ENCODE data around the gene ZNF385A. TPM values are rescaled to one million over a fixed set of nuclear protein-coding genes. Genes with fewer than 3 reads are reported as not detected.

The ZNF385A gene
- total RNA-seq, 1 donor from 2014 or later, result 28.3 TPM

DNA sequence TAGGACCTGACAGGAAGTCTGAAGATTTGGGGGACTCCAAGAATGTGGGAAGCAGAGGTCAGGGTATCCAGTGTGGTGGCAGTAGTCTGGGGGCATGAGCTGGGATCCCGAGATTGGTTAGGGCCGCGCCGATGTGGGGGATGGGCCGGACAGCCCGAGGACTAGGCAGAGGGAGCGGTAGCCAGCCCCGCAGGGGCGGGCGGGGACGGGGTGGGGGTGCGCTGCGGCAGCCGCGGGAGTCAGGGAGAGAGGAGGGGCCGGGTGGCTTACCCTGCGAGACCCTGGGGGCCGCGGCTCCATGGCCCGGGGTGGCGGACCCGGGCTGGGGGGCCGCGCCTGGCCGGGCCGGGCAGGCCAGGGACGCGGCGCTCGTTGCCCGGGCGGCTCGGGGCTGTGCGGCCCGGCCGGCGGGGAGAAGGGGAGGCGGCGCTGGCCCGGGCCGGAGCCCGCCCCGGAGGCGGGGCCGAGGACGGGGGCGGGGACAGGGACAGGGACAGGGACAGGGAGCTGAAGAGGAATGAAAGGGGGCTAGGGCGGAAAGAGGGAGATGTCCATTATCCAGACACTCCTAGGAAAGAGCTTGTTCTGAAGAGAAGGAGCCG lies 5.6 kb downstream of the ZNF385A start:
- no peaks in the 10 kb centered on the region for H3K9me3 ChIP-seq
- H3K27ac ChIP-seq, result no peak overlapping the region
- TF ChIP-seq, protein P1, sequence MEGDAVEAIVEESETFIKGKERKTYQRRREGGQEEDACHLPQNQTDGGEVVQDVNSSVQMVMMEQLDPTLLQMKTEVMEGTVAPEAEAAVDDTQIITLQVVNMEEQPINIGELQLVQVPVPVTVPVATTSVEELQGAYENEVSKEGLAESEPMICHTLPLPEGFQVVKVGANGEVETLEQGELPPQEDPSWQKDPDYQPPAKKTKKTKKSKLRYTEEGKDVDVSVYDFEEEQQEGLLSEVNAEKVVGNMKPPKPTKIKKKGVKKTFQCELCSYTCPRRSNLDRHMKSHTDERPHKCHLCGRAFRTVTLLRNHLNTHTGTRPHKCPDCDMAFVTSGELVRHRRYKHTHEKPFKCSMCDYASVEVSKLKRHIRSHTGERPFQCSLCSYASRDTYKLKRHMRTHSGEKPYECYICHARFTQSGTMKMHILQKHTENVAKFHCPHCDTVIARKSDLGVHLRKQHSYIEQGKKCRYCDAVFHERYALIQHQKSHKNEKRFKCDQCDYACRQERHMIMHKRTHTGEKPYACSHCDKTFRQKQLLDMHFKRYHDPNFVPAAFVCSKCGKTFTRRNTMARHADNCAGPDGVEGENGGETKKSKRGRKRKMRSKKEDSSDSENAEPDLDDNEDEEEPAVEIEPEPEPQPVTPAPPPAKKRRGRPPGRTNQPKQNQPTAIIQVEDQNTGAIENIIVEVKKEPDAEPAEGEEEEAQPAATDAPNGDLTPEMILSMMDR (IDR thresholded peaks at IDR 0.05), result no peak
- H3K4me3 ChIP-seq, result peak overlapping the region; percentile 49
- peaks cover 4% of the 10 kb centered on the region for H3K36me3 ChIP-seq
- intact Hi-C loops (cut with DNase I), result no loop called here
- no peaks in the 10 kb centered on the region for H3K27me3 ChIP-seq (ENCODE audit: low read depth)
- peaks cover 17% of the 10 kb centered on the region for H3K4me1 ChIP-seq
- peak; percentile 84 to 93 for ATAC-seq
- peak; percentile 55 for DNase-seq

DNA sequence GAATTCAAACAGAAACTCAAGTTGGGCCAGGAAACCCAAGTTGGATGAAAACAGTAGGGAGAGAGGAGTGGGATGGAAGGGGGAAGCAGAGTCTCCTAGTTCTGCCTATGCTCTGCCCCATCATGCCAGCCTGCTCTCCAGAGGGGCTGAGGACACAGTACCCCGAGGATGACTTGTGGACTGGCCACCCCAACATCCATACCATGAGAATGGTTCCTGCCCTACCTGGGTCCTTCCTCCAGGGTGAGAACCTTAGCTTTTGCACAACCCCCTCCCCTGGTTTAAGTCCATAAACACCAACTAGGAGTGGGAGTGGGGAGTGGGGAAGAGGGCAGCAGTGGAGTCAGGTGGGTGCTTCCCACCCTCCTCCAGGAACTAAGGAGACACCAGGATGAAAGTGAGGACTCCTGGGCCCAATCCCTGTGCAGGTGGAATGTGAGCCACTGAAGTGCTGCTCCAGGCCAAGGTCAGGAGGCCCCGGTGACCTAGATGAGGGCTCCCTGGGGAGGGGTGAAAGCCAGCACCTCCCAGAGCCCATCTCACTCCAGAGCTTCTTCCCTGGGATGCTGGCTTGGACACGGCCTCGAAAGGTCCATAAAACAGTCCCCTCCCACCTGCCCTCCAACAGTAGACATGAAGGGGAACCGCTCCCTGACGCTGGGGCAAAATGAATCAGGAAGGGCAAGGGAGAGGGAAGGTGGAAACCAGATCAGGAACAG lies 6.6 kb downstream of the ZNF385A start:
- DNase-seq, result no peak
- intact Hi-C loops (cut with DNase I), result no loop called here
- Histone ChIP-seq H3K36me3 (peaks cover 11% of the 10 kb centered on the region), H3K4me1 (peaks cover 17% of the 10 kb centered on the region), H3K27me3 (ENCODE audit: low read depth) (no peaks in the 10 kb centered on the region), H3K4me3 (peak overlapping the region; percentile 49), H3K9me3 (no peaks in the 10 kb centered on the region), H3K27ac (no peak overlapping the region)
- no peak for ATAC-seq
- TF ChIP-seq, protein P1 (IDR thresholded peaks at IDR 0.05), result no peak

DNA sequence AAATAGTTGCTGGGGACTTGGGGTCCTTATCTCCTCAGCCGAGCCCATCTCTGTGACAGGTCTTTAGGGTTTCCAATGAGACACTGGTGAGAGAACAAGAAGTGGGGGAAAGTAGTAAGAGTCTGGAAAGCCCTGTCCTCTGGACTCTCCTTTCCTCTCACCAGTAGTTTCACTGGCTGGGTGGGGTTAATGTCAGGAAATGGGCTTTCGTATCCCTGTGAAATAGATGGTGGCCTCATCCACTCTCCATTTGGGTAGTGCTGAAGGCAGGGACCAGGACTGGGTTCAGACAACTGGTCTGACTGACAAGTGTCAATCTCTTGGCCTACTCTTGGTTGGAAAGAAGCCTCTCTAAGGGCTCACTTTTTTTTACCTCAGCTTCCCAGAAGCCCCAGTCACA lies 7.5 kb downstream of the ZNF385A start:
- ATAC-seq, result no peak
- no peaks in the 10 kb centered on the region for H3K9me3 ChIP-seq
- no peak for DNase-seq
- TF ChIP-seq, protein P1 (IDR thresholded peaks at IDR 0.05), result no peak
- H3K27ac ChIP-seq, result no peak overlapping the region
- H3K4me1 ChIP-seq, result peaks cover 24% of the 10 kb centered on the region
- no peak overlapping the region for H3K4me3 ChIP-seq
- H3K27me3 ChIP-seq (ENCODE audit: low read depth), result no peaks in the 10 kb centered on the region
- H3K36me3 ChIP-seq, result peaks cover 11% of the 10 kb centered on the region
- intact Hi-C loops (cut with DNase I), result no loop called here

DNA sequence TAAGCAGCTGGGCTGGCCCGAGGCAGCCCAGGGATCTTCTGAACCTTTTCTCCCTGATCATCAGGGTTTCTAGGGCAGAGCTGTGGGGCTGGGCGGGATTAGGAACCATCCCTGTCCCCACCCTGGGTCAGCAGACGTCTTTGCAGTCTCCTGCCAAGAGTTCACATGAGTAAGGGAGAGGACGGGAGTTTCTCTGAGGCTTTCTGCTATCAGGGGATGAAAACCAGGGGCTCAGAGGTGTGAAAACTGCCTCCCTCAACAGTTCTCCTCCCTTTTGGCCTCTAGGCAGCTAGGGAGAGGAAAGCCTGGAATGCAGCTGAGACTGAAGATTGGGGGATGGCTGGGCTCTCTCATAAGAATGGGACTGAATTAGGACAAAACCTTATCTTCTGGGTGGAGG lies 7.9 kb downstream of the ZNF385A start:
- no peak for DNase-seq
- no peak for ATAC-seq
- no peak overlapping the region for H3K4me3 ChIP-seq
- no peak overlapping the region for H3K27ac ChIP-seq
- intact Hi-C loops (cut with DNase I), result no loop called here
- no peaks in the 10 kb centered on the region for H3K9me3 ChIP-seq
- peaks cover 28% of the 10 kb centered on the region for H3K4me1 ChIP-seq
- H3K36me3 ChIP-seq, result peaks cover 14% of the 10 kb centered on the region
- H3K27me3 ChIP-seq (ENCODE audit: low read depth), result no peaks in the 10 kb centered on the region
- TF ChIP-seq, protein P1 (IDR thresholded peaks at IDR 0.05), result no peak

DNA sequence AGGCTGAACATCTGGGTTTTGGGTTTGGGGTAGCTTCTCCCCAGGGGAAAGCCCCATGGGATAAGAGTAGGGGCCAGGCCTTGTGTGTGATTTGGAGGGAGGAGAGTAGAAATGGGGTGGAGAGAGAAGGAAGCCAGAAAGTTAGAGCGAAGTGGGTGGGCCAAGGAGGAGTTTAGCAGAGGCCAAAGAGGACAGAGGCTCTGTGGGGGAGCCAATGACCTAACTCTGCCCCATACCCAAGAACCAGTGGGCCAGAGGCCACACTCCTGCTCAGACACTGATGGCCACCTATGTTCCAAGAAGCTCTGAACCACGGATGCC lies 9.3 kb downstream of the ZNF385A start:
- DNase-seq (no peak), ATAC-seq (no peak)
- Histone ChIP-seq H3K27me3 (ENCODE audit: low read depth) (no peaks in the 10 kb centered on the region), H3K27ac (no peak overlapping the region), H3K4me1 (peaks cover 40% of the 10 kb centered on the region), H3K9me3 (no peaks in the 10 kb centered on the region), H3K4me3 (no peak overlapping the region), H3K36me3 (peaks cover 16% of the 10 kb centered on the region)
- intact Hi-C loops (cut with DNase I), result no loop called here
- TF ChIP-seq, protein P1 (IDR thresholded peaks at IDR 0.05), result no peak
